Muscle layer of colon (tissue), 2 donors: ENCODE measurements around the gene NF2.

Source experiments
- H3K27ac ChIP-seq: one replicate; pipeline ENCODE4 v1.7.0; 2013; ENCODE audit warnings: low read depth, mild to moderate bottlenecking, low read length, moderate library complexity
- H3K27me3 ChIP-seq, 2 donors: one replicate each; pipeline ENCODE4 v1.7.0; 2013; ENCODE audit warnings: low read length in 2 of 2, mild to moderate bottlenecking in 2 of 2; ENCODE audit not compliant: insufficient read depth in 2 of 2, control insufficient read depth in 1 of 2
- H3K36me3 ChIP-seq: one replicate; pipeline ENCODE4 v1.7.0; 2013; ENCODE audit warnings: mild to moderate bottlenecking, low read length; ENCODE audit not compliant: insufficient read depth
- H3K4me1 ChIP-seq: one replicate; pipeline ENCODE4 v1.7.0; 2013; ENCODE audit warnings: mild to moderate bottlenecking, low read length; ENCODE audit not compliant: insufficient read depth
- H3K4me3 ChIP-seq, 2 donors: one replicate each; pipeline ENCODE4 v1.7.0; 2013; ENCODE audit warnings: low read length in 2 of 2, low read depth in 1 of 2, mild to moderate bottlenecking in 1 of 2, moderate library complexity in 1 of 2
- H3K9ac ChIP-seq: one replicate; pipeline ENCODE4 v1.7.0; 2013; ENCODE audit warnings: low read length
- H3K9me3 ChIP-seq: one replicate; pipeline ENCODE4 v1.7.0; 2013; ENCODE audit warnings: mild to moderate bottlenecking, low read length
- donor health status: abdominal sarcoma.
- donor health status: Adenocarcinoma of cecum.

NF2 gene

DNA sequence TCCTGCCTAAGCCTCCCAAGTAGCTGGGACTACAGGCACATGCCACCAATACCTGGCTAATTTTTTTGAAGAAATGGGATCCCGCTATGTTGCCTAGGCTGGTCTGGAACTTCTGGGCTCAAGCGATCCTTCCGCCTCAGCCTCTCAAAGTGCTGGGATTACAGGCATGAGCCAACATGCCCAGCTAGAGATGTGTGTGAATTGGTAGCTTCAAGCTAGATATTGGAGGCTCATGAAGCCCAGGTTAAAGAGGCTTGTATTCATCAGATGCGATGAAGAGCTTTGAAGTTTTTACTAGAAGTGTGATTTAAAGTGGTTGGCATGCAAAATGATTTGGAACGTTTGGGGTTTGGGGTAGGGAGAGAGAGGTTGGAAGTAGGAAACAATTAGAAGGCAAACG is 19.6 kb downstream of the NF2 start:
- H3K27me3 ChIP-seq, result no peaks in the 10 kb centered on the region
- H3K27ac ChIP-seq, result no peak overlapping the region
- H3K9ac ChIP-seq, result no peak overlapping the region
- no peak overlapping the region for H3K4me3 ChIP-seq
- H3K4me1 ChIP-seq, result peaks cover 48% of the 10 kb centered on the region
- no peaks in the 10 kb centered on the region for H3K9me3 ChIP-seq
- H3K36me3 ChIP-seq, result no peaks in the 10 kb centered on the region

GRCh38 chr22:29623553-29624169 is 20.2 kb downstream of the NF2 start:
- H3K27ac ChIP-seq, result no peak overlapping the region
- H3K27me3 ChIP-seq, result no peaks in the 10 kb centered on the region
- H3K36me3 ChIP-seq, result no peaks in the 10 kb centered on the region
- no peaks in the 10 kb centered on the region for H3K9me3 ChIP-seq
- H3K4me1 ChIP-seq, result peaks cover 42% of the 10 kb centered on the region
- H3K4me3 ChIP-seq, result no peak overlapping the region
- no peak overlapping the region for H3K9ac ChIP-seq

GRCh38 chr22:29625090-29625825 is 21.8 kb downstream of the NF2 start:
- Histone ChIP-seq H3K9me3 (no peaks in the 10 kb centered on the region), H3K27me3 (no peaks in the 10 kb centered on the region)

GRCh38 chr22:29626497-29627195 is 23.2 kb downstream of the NF2 start:
- peak overlapping the region; percentile 38 for H3K27ac ChIP-seq
- H3K4me1 ChIP-seq, result peaks cover 65% of the 10 kb centered on the region
- H3K27me3 ChIP-seq, result no peaks in the 10 kb centered on the region
- H3K9me3 ChIP-seq, result no peaks in the 10 kb centered on the region
- no peaks in the 10 kb centered on the region for H3K36me3 ChIP-seq
- H3K4me3 ChIP-seq, result no peak overlapping the region
- H3K9ac ChIP-seq, result no peak overlapping the region

More at GRCh38 chr22:29625090-29625825, 21.8 kb downstream of the NF2 start:
- H3K4me1 ChIP-seq, result peaks cover 54% of the 10 kb centered on the region
- no peak overlapping the region for H3K9ac ChIP-seq
- H3K4me3 ChIP-seq, result no peak overlapping the region
- H3K36me3 ChIP-seq, result no peaks in the 10 kb centered on the region
- peak overlapping the region; percentile 12 for H3K27ac ChIP-seq

GRCh38 chr22:29627196-29627535 is 23.7 kb downstream of the NF2 start:
- peaks cover 60% of the 10 kb centered on the region for H3K4me1 ChIP-seq
- H3K9me3 ChIP-seq, result no peaks in the 10 kb centered on the region
- H3K36me3 ChIP-seq, result no peaks in the 10 kb centered on the region
- peak overlapping the region; percentile 38 for H3K27ac ChIP-seq
- no peak overlapping the region for H3K4me3 ChIP-seq
- no peak overlapping the region for H3K9ac ChIP-seq
- H3K27me3 ChIP-seq, result no peaks in the 10 kb centered on the region

DNA sequence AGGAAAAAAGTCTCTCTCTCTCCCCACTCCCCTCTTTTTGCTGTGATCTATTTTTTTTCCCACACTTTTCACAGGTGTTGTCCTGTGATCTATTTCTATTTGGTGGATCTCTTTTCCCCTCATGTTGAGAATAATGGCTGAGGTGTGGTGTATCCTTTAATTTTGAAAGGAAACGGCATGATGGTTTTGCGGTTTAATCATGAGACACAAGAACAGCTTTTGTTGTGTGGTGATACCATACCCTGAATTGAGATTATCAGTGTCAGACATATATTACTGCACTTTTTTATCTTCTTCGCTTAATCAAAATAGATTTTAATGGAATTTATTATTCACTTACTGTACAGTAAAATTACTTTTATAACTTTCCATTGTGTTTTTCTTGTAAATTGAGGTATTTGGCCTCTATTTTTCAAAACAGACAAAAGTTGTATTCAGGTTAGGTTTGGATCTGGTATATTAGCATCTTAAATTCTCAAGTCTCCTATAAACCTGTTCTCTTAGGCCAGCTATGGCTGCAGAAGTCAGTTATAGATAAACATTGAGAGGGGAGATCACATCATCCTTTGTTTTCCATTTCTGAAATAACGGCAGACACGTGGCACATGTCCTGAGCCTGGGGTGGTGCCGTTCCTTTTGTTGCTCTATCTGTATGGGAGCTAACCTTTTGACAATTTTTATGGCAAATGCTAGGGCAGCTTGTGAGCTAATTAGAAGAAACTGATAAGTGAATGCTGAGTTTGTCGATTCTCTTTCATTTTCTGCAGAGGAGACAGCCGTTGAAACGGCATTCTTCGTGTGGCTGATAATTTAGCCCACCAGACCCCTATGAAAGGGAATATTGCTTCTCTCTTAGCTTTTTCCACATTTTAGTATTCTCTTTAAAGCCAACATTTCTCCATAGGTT is 25.8 kb downstream of the NF2 start:
- H3K27me3 ChIP-seq, result no peaks in the 10 kb centered on the region
- no peak overlapping the region for H3K9ac ChIP-seq
- H3K9me3 ChIP-seq, result no peaks in the 10 kb centered on the region
- H3K4me3 ChIP-seq, result no peak overlapping the region
- H3K27ac ChIP-seq, result peak overlapping the region; percentile 14
- no peaks in the 10 kb centered on the region for H3K36me3 ChIP-seq
- H3K4me1 ChIP-seq, result peaks cover 49% of the 10 kb centered on the region

- Histone ChIP-seq H3K4me1 (peaks cover 49% of the 10 kb centered on the region), H3K9me3 (no peaks in the 10 kb centered on the region)
These were observed 26.6 kb downstream of the NF2 start for GRCh38 chr22:29629903-29630516.

DNA sequence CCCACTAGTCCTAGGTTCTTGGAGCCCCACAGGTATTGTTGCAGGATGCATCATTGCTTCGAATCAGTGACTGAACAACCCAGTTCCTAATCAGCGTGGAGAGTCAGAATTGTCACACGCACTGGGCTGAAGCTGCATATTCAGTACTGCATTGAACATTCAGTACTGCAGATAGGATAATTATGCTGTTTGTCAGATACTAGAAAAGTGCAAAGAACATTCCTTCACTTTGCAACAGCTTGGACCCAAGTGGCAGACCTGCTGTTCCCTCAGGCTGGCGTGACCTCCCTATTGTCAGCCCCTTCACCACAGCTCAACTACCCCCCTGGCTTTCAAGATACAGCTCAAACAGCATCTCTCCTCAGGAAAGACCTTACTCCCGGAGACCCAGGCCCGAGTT is 27.6 kb downstream of the NF2 start:
- no peak overlapping the region for H3K27ac ChIP-seq
- no peaks in the 10 kb centered on the region for H3K27me3 ChIP-seq
- no peaks in the 10 kb centered on the region for H3K36me3 ChIP-seq
- peaks cover 41% of the 10 kb centered on the region for H3K4me1 ChIP-seq
- H3K9me3 ChIP-seq, result no peaks in the 10 kb centered on the region
- no peak overlapping the region for H3K9ac ChIP-seq
- H3K4me3 ChIP-seq, result no peak overlapping the region

More at GRCh38 chr22:29629903-29630516, 26.6 kb downstream of the NF2 start:
- Histone ChIP-seq H3K9ac (no peak overlapping the region), H3K27me3 (no peaks in the 10 kb centered on the region), H3K36me3 (no peaks in the 10 kb centered on the region), H3K4me3 (no peak overlapping the region), H3K27ac (peak overlapping the region; percentile 14)

DNA sequence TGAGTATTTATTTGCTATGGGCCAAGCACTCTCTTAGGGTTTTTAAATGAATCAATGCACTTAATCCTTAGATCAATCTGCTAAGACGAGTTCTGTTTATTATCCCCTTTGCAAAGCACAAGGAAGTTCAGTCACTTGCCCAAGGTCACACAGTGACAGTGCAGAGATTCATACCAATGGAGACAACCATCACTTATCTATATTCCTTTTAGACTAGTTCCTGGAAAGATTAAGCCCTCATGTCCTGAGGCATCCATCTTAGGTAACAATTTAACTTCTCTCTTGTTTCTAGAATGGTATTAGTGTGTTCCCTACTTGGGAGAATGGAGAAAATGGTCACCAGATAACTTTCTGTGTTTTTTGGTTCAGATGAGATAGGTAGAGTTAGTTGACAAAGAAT is 28.3 kb downstream of the NF2 start:
- no peak overlapping the region for H3K4me3 ChIP-seq
- H3K9me3 ChIP-seq, result no peaks in the 10 kb centered on the region
- no peaks in the 10 kb centered on the region for H3K36me3 ChIP-seq
- H3K9ac ChIP-seq, result no peak overlapping the region
- H3K4me1 ChIP-seq, result peaks cover 35% of the 10 kb centered on the region
- H3K27ac ChIP-seq, result no peak overlapping the region
- no peaks in the 10 kb centered on the region for H3K27me3 ChIP-seq

GRCh38 chr22:29632672-29633071 is 29.2 kb downstream of the NF2 start:
- no peak overlapping the region for H3K4me3 ChIP-seq
- no peak overlapping the region for H3K9ac ChIP-seq
- H3K36me3 ChIP-seq, result no peaks in the 10 kb centered on the region
- H3K27me3 ChIP-seq, result no peaks in the 10 kb centered on the region
- no peak overlapping the region for H3K27ac ChIP-seq
- H3K9me3 ChIP-seq, result no peaks in the 10 kb centered on the region
- peaks cover 27% of the 10 kb centered on the region for H3K4me1 ChIP-seq
